ENCODE measurements around the gene ERFL.

The ERFL gene

DNA sequence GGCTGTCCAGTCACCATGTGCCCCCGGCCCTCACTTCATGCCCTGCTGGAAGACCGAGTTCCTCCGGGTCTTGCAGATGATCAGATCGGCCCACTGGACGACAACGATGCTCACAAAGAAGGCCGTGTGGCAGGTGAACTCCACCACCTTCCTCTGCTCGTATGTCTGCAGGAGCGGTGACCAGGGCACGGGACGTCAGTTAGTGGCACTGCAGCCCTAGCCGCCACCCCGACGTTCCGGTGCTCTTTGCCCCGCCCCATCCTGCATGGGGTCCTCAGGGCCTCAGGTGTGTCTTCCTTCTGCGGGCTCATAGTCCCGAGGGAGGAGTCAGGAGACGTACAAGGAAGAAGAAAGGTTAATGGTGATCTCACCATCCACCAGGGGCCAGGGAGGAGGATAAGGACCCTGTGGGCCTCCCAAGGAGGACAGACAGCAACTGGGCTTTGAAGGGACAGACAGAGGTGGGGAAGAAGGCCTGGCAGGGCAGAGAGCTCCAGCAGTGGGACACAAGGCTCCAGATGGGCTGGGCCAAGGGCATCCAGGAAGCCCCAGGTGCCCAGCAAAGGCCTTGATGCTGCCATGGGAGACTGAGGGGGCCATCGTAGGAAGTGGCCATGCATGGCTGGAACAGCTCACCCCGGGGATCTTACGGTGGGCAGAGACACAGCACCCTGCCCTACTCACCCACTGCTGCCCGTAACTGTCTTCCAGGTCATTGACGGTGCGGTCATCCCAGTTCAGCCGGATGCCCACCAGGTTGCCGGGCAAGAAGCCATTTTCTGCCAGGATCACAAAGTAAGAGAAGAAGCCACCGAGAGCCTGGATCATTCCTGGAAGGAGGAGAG, 40.7 kb upstream of the ERFL start:
- TF ChIP-seq, protein P1, sequence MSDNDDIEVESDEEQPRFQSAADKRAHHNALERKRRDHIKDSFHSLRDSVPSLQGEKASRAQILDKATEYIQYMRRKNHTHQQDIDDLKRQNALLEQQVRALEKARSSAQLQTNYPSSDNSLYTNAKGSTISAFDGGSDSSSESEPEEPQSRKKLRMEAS (IDR thresholded peaks at IDR 0.05): no peak
- TF ChIP-seq TCF12 (IDR thresholded peaks at IDR 0.05; ENCODE audit: low read depth) (no peak), NFIC (IDR thresholded peaks at IDR 0.05) (no peak), ZBTB7A (IDR thresholded peaks at IDR 0.05; ENCODE audit: low read depth) (no peak), EP300 (IDR thresholded peaks at IDR 0.05; ENCODE audit: borderline replicate concordance) (no peak), FOXM1 (IDR thresholded peaks at IDR 0.05; ENCODE audit: borderline replicate concordance, low read depth) (no peak), EGR1 (IDR thresholded peaks at IDR 0.05) (no peak), TEAD4 (IDR thresholded peaks at IDR 0.05) (no peak), CEBPB (IDR thresholded peaks at IDR 0.05) (no peak), RAD21 (IDR thresholded peaks at IDR 0.05; ENCODE audit: low read depth) (no peak), YY1 (IDR thresholded peaks at IDR 0.05; ENCODE audit: low read depth) (no peak)
- TF ChIP-seq, protein P2, sequence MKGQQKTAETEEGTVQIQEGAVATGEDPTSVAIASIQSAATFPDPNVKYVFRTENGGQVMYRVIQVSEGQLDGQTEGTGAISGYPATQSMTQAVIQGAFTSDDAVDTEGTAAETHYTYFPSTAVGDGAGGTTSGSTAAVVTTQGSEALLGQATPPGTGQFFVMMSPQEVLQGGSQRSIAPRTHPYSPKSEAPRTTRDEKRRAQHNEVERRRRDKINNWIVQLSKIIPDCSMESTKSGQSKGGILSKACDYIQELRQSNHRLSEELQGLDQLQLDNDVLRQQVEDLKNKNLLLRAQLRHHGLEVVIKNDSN (IDR thresholded peaks at IDR 0.05): no peak

DNA sequence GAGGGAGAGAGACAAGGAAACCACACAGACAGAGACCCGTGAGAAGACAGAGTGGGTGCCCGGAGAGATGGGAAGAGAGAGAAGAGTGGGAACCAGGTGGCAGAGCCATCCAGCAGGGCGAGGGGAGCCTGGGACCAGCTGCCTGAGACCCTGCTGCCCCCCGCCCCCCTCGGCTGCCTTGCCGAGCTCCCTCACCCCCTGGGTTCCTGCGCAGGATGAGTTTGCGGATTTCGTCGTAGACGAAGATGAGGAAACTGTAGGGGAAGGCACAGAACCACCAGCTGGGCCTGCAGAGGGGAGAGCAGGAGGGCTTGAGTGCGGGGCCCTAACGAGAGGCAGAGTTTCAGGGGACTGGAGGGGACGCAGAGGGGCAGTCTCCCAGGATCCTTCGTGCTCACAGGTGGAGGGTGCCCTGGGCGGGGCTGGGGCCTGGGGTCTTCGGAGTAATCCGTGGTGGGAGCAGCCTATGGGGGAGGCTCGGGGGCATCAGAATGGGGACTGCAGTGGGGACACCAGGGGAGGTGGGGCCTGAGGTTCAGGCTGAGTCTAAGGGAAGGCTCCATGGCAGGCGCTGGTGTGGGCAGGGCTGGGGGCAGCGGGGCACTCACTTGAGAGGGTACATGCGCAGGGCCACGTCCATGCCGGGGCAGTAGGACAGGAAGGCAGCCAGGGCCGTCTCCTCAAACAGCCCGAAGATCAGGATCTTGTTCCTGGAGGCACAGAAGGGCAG, 39.0 kb upstream of the ERFL start:
- TF ChIP-seq EP300 (IDR thresholded peaks at IDR 0.05; ENCODE audit: borderline replicate concordance): no peak
- no peak for TF ChIP-seq EGR1 (IDR thresholded peaks at IDR 0.05)
- TF ChIP-seq TCF12 (IDR thresholded peaks at IDR 0.05; ENCODE audit: low read depth): no peak
- no peak for TF ChIP-seq TAF1 (IDR thresholded peaks at IDR 0.05; ENCODE audit: low read depth)
- no peak for TF ChIP-seq TEAD4 (IDR thresholded peaks at IDR 0.05)
- TF ChIP-seq RAD21 (IDR thresholded peaks at IDR 0.05; ENCODE audit: low read depth): no peak
- no peak for TF ChIP-seq ZBTB7A (IDR thresholded peaks at IDR 0.05; ENCODE audit: low read depth)
- TF ChIP-seq, protein P3, sequence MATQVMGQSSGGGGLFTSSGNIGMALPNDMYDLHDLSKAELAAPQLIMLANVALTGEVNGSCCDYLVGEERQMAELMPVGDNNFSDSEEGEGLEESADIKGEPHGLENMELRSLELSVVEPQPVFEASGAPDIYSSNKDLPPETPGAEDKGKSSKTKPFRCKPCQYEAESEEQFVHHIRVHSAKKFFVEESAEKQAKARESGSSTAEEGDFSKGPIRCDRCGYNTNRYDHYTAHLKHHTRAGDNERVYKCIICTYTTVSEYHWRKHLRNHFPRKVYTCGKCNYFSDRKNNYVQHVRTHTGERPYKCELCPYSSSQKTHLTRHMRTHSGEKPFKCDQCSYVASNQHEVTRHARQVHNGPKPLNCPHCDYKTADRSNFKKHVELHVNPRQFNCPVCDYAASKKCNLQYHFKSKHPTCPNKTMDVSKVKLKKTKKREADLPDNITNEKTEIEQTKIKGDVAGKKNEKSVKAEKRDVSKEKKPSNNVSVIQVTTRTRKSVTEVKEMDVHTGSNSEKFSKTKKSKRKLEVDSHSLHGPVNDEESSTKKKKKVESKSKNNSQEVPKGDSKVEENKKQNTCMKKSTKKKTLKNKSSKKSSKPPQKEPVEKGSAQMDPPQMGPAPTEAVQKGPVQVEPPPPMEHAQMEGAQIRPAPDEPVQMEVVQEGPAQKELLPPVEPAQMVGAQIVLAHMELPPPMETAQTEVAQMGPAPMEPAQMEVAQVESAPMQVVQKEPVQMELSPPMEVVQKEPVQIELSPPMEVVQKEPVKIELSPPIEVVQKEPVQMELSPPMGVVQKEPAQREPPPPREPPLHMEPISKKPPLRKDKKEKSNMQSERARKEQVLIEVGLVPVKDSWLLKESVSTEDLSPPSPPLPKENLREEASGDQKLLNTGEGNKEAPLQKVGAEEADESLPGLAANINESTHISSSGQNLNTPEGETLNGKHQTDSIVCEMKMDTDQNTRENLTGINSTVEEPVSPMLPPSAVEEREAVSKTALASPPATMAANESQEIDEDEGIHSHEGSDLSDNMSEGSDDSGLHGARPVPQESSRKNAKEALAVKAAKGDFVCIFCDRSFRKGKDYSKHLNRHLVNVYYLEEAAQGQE (IDR thresholded peaks at IDR 0.05; ENCODE audit: low read depth): no peak
- TF ChIP-seq NFIC (IDR thresholded peaks at IDR 0.05): no peak
- no peak for TF ChIP-seq CEBPB (IDR thresholded peaks at IDR 0.05)
- no peak for TF ChIP-seq YY1 (IDR thresholded peaks at IDR 0.05; ENCODE audit: low read depth)
- TF ChIP-seq FOXM1 (IDR thresholded peaks at IDR 0.05; ENCODE audit: borderline replicate concordance, low read depth): no peak
- TF ChIP-seq, protein P2 (IDR thresholded peaks at IDR 0.05): no peak
- TF ChIP-seq, protein P1 (IDR thresholded peaks at IDR 0.05): no peak
- TF ChIP-seq CREB1 (IDR thresholded peaks at IDR 0.05; ENCODE audit: low read depth): no peak

DNA sequence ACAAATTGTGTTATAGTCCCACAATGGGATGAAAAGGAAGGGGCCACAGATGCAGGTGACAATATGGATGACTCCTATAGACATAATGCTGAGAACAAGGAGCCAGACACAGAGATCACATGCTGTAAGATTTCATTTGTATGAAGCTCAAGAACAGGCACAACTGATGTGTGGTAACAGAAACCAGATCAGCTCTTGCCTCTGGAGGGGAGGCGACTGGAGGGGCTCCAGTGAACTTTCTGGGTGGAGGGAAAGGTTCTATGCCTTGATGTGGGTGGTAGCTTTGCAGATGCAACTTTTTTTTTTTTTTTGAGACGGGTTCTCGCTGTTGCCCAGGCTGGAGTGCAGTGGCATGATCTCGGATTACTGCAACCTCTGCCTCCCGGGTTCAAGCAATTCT, 36.9 kb upstream of the ERFL start:
- TF ChIP-seq ZBTB7A (IDR thresholded peaks at IDR 0.05; ENCODE audit: low read depth): no peak
- no peak for TF ChIP-seq YY1 (IDR thresholded peaks at IDR 0.05; ENCODE audit: low read depth)

DNA sequence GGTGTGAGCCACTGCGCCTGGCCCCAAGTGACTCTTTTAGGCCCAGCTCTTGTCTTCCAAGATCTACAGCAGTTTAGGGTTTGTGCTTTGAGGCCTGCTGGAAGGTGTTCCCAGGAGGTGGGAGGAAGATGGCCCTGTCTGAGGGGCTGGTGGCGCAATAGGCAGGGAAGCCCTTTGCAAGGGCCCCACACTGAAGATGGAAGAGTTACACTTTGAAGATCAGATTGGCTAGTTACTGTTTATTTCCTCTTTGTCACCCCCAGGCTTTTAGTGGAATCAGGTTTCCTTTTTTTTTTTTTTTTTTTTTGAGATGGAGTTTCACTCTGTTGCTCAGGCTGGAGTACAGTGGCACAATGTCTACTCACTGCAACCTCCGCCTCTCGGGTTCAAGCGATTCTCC, 32.7 kb upstream of the ERFL start:
- TF ChIP-seq ZBTB7A (IDR thresholded peaks at IDR 0.05; ENCODE audit: low read depth): no peak
- TF ChIP-seq RAD21 (IDR thresholded peaks at IDR 0.05; ENCODE audit: low read depth): no peak
- no peak for TF ChIP-seq YY1 (IDR thresholded peaks at IDR 0.05; ENCODE audit: low read depth)
- TF ChIP-seq, protein P2 (IDR thresholded peaks at IDR 0.05): no peak
- TF ChIP-seq, protein P3 (IDR thresholded peaks at IDR 0.05; ENCODE audit: low read depth): no peak
- no peak for TF ChIP-seq FOXM1 (IDR thresholded peaks at IDR 0.05; ENCODE audit: borderline replicate concordance, low read depth)
- TF ChIP-seq NFIC (IDR thresholded peaks at IDR 0.05): no peak

Data from Ishikawa (cell line).